Measurements from ENCODE around the gene TJP1. TPM values are rescaled to one million over a fixed set of nuclear protein-coding genes. Genes with fewer than 3 reads are reported as not detected.

Gene TJP1
- total RNA-seq, 1 experiment from 2014 or later = 129 TPM

DNA sequence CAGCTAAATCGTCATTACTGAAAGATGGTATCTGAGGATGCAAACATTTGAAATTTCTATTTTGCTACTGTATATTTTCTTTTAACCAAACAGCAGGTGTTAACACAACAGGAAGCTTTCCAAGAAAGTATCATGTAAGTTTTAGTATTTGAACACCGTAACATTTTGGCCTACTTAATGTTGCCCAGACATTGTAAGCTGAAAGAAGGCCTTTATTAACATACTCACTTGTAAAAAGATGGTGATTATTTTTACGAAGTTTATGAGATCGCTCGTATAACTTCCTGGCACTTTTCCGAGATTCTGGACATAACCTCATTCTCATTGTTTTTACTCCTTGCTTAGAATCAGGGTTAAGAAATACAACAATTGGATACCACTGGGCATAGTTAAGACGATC lies 95.7 kb downstream of the TJP1 start (continued):
- TF ChIP-seq, protein P1, sequence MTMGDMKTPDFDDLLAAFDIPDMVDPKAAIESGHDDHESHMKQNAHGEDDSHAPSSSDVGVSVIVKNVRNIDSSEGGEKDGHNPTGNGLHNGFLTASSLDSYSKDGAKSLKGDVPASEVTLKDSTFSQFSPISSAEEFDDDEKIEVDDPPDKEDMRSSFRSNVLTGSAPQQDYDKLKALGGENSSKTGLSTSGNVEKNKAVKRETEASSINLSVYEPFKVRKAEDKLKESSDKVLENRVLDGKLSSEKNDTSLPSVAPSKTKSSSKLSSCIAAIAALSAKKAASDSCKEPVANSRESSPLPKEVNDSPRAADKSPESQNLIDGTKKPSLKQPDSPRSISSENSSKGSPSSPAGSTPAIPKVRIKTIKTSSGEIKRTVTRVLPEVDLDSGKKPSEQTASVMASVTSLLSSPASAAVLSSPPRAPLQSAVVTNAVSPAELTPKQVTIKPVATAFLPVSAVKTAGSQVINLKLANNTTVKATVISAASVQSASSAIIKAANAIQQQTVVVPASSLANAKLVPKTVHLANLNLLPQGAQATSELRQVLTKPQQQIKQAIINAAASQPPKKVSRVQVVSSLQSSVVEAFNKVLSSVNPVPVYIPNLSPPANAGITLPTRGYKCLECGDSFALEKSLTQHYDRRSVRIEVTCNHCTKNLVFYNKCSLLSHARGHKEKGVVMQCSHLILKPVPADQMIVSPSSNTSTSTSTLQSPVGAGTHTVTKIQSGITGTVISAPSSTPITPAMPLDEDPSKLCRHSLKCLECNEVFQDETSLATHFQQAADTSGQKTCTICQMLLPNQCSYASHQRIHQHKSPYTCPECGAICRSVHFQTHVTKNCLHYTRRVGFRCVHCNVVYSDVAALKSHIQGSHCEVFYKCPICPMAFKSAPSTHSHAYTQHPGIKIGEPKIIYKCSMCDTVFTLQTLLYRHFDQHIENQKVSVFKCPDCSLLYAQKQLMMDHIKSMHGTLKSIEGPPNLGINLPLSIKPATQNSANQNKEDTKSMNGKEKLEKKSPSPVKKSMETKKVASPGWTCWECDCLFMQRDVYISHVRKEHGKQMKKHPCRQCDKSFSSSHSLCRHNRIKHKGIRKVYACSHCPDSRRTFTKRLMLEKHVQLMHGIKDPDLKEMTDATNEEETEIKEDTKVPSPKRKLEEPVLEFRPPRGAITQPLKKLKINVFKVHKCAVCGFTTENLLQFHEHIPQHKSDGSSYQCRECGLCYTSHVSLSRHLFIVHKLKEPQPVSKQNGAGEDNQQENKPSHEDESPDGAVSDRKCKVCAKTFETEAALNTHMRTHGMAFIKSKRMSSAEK (CRISPR knock-in tag; IDR thresholded peaks at IDR 0.05; ENCODE audit: borderline replicate concordance) = no peak
- TF ChIP-seq, protein P2, sequence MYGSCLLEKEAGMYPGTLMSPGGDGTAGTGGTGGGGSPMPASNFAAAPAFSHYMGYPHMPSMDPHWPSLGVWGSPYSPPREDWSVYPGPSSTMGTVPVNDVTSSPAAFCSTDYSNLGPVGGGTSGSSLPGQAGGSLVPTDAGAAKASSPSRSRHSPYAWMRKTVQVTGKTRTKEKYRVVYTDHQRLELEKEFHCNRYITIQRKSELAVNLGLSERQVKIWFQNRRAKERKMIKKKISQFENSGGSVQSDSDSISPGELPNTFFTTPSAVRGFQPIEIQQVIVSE (CRISPR knock-in tag; IDR thresholded peaks at IDR 0.05; ENCODE audit: borderline replicate concordance) = no peak
- TF ChIP-seq, protein P3, sequence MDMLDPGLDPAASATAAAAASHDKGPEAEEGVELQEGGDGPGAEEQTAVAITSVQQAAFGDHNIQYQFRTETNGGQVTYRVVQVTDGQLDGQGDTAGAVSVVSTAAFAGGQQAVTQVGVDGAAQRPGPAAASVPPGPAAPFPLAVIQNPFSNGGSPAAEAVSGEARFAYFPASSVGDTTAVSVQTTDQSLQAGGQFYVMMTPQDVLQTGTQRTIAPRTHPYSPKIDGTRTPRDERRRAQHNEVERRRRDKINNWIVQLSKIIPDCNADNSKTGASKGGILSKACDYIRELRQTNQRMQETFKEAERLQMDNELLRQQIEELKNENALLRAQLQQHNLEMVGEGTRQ (CRISPR knock-in tag; IDR thresholded peaks at IDR 0.05) = no peak
- TF ChIP-seq CBFB (CRISPR knock-in tag; IDR thresholded peaks at IDR 0.05; ENCODE audit: low read depth) = no peak

DNA sequence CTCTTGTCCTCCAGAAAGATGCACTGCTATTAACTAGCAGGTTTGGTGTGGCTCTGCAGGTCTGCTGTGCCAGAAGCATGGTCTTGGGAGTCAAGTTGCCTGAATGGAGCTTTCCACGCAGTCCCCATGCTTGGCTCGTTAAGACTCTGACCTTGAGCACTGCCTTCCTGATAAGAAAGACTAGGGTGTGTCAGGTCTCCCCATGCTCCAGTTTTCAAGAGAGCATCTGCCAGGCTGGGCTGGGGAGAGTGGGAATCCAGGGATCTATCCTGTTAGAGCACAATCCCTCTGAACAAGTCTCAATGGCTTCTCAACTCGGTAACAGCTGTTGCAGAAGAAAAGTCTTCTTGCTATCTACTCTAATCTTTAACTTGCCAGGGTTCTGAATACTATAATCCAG lies 98.2 kb downstream of the TJP1 start:
- Mint-ChIP-seq H3K4me1 (no peaks in the 10 kb centered on the region), H3K36me3 (peaks cover 98% of the 10 kb centered on the region), H3K9me3 (peaks cover 38% of the 10 kb centered on the region), H3K27me3 (ENCODE audit: low read depth) (no peaks in the 10 kb centered on the region; the same call in 1 of the 2 replicates), H3K27ac (no peak overlapping the region), H3K4me3 (no peak overlapping the region)
- CTCF ChIA-PET = no interaction called here
- DNase-seq (ENCODE audit: low spot score) = no peak
- POLR2A ChIA-PET = no interaction called here
- ATAC-seq = no peak
- no peak for TF ChIP-seq ZNF263 (CRISPR knock-in tag; IDR thresholded peaks at IDR 0.05; ENCODE audit: low read depth)
- TF ChIP-seq TCF7 (CRISPR knock-in tag; IDR thresholded peaks at IDR 0.05; ENCODE audit: low read depth) = no peak
- no peak for TF ChIP-seq CBFB (CRISPR knock-in tag; IDR thresholded peaks at IDR 0.05; ENCODE audit: low read depth)
- TF ChIP-seq, protein P4, sequence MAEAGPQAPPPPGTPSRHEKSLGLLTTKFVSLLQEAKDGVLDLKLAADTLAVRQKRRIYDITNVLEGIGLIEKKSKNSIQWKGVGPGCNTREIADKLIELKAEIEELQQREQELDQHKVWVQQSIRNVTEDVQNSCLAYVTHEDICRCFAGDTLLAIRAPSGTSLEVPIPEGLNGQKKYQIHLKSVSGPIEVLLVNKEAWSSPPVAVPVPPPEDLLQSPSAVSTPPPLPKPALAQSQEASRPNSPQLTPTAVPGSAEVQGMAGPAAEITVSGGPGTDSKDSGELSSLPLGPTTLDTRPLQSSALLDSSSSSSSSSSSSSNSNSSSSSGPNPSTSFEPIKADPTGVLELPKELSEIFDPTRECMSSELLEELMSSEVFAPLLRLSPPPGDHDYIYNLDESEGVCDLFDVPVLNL (CRISPR knock-in tag; IDR thresholded peaks at IDR 0.05; ENCODE audit: borderline replicate concordance, low read depth) = no peak
- TF ChIP-seq, protein P5, sequence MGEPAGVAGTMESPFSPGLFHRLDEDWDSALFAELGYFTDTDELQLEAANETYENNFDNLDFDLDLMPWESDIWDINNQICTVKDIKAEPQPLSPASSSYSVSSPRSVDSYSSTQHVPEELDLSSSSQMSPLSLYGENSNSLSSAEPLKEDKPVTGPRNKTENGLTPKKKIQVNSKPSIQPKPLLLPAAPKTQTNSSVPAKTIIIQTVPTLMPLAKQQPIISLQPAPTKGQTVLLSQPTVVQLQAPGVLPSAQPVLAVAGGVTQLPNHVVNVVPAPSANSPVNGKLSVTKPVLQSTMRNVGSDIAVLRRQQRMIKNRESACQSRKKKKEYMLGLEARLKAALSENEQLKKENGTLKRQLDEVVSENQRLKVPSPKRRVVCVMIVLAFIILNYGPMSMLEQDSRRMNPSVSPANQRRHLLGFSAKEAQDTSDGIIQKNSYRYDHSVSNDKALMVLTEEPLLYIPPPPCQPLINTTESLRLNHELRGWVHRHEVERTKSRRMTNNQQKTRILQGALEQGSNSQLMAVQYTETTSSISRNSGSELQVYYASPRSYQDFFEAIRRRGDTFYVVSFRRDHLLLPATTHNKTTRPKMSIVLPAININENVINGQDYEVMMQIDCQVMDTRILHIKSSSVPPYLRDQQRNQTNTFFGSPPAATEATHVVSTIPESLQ (CRISPR knock-in tag; IDR thresholded peaks at IDR 0.05) = no peak
- no peak for TF ChIP-seq SMAD4 (CRISPR knock-in tag; IDR thresholded peaks at IDR 0.05)
- no peak for TF ChIP-seq EMX1 (CRISPR knock-in tag; IDR thresholded peaks at IDR 0.05)
- no peak for TF ChIP-seq NFYB (CRISPR knock-in tag; conservative IDR thresholded peaks at IDR 0.05; ENCODE audit: low read depth)
- TF ChIP-seq GRHL2 (CRISPR knock-in tag; IDR thresholded peaks at IDR 0.05; ENCODE audit: insufficient replicate concordance, severe bottlenecking) = no peak
- TF ChIP-seq, protein P6, sequence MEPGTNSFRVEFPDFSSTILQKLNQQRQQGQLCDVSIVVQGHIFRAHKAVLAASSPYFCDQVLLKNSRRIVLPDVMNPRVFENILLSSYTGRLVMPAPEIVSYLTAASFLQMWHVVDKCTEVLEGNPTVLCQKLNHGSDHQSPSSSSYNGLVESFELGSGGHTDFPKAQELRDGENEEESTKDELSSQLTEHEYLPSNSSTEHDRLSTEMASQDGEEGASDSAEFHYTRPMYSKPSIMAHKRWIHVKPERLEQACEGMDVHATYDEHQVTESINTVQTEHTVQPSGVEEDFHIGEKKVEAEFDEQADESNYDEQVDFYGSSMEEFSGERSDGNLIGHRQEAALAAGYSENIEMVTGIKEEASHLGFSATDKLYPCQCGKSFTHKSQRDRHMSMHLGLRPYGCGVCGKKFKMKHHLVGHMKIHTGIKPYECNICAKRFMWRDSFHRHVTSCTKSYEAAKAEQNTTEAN (CRISPR knock-in tag; IDR thresholded peaks at IDR 0.05) = no peak
- no peak for TF ChIP-seq MXD4 (CRISPR knock-in tag; IDR thresholded peaks at IDR 0.05; ENCODE audit: borderline replicate concordance)
- no peak for TF ChIP-seq IRF2 (CRISPR knock-in tag; IDR thresholded peaks at IDR 0.05; ENCODE audit: borderline replicate concordance, low read depth)
- TF ChIP-seq, protein P7, sequence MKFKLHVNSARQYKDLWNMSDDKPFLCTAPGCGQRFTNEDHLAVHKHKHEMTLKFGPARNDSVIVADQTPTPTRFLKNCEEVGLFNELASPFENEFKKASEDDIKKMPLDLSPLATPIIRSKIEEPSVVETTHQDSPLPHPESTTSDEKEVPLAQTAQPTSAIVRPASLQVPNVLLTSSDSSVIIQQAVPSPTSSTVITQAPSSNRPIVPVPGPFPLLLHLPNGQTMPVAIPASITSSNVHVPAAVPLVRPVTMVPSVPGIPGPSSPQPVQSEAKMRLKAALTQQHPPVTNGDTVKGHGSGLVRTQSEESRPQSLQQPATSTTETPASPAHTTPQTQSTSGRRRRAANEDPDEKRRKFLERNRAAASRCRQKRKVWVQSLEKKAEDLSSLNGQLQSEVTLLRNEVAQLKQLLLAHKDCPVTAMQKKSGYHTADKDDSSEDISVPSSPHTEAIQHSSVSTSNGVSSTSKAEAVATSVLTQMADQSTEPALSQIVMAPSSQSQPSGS (CRISPR knock-in tag; IDR thresholded peaks at IDR 0.05; ENCODE audit: borderline replicate concordance, low read depth) = no peak
- TF ChIP-seq, protein P8, sequence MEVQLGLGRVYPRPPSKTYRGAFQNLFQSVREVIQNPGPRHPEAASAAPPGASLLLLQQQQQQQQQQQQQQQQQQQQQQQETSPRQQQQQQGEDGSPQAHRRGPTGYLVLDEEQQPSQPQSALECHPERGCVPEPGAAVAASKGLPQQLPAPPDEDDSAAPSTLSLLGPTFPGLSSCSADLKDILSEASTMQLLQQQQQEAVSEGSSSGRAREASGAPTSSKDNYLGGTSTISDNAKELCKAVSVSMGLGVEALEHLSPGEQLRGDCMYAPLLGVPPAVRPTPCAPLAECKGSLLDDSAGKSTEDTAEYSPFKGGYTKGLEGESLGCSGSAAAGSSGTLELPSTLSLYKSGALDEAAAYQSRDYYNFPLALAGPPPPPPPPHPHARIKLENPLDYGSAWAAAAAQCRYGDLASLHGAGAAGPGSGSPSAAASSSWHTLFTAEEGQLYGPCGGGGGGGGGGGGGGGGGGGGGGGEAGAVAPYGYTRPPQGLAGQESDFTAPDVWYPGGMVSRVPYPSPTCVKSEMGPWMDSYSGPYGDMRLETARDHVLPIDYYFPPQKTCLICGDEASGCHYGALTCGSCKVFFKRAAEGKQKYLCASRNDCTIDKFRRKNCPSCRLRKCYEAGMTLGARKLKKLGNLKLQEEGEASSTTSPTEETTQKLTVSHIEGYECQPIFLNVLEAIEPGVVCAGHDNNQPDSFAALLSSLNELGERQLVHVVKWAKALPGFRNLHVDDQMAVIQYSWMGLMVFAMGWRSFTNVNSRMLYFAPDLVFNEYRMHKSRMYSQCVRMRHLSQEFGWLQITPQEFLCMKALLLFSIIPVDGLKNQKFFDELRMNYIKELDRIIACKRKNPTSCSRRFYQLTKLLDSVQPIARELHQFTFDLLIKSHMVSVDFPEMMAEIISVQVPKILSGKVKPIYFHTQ (CRISPR knock-in tag; IDR thresholded peaks at IDR 0.05) = no peak
- TF ChIP-seq SMAD3 (CRISPR knock-in tag; IDR thresholded peaks at IDR 0.05; ENCODE audit: borderline replicate concordance) = no peak
- no peak for TF ChIP-seq NFATC4 (CRISPR knock-in tag; IDR thresholded peaks at IDR 0.05)
- no peak for TF ChIP-seq ZNF219 (CRISPR knock-in tag; IDR thresholded peaks at IDR 0.05; ENCODE audit: borderline replicate concordance)
